ENCODE data around the gene ELFN1.

The ELFN1 gene

GRCh38 chr7:1643270-1644092 lies 26.6 kb upstream of the ELFN1 start:
- DNase-seq: no peak

GRCh38 chr7:1644341-1645070 lies 25.6 kb upstream of the ELFN1 start:
- DNase-seq: no peak

- no peak for DNase-seq
These were observed 25.0 kb upstream of the ELFN1 start for GRCh38 chr7:1645071-1645409.

GRCh38 chr7:1645476-1645875 lies 24.6 kb upstream of the ELFN1 start:
- DNase-seq: no peak

GRCh38 chr7:1646391-1646790 lies 23.7 kb upstream of the ELFN1 start:
- no peak for DNase-seq

- DNase-seq: peak; percentile 85
These were observed 22.9 kb upstream of the ELFN1 start for GRCh38 chr7:1646957-1647891.

GRCh38 chr7:1647961-1648672 lies 22.0 kb upstream of the ELFN1 start:
- peak; percentile 72 for DNase-seq

GRCh38 chr7:1649751-1650326 lies 20.2 kb upstream of the ELFN1 start:
- no peak for DNase-seq

- no peak for DNase-seq
These were observed 19.6 kb upstream of the ELFN1 start for GRCh38 chr7:1650363-1651030.

- no peak for DNase-seq
These were observed 19.0 kb upstream of the ELFN1 start for GRCh38 chr7:1651031-1651446.

GRCh38 chr7:1651891-1652290 lies 18.2 kb upstream of the ELFN1 start:
- DNase-seq: no peak

- no peak for DNase-seq
These were observed 16.6 kb upstream of the ELFN1 start for GRCh38 chr7:1653500-1653899.

- DNase-seq: no peak
These were observed 16.0 kb upstream of the ELFN1 start for GRCh38 chr7:1654111-1654510.

- no peak for DNase-seq
These were observed 15.2 kb upstream of the ELFN1 start for GRCh38 chr7:1654738-1655475.

- no peak for DNase-seq
These were observed 10.4 kb upstream of the ELFN1 start for GRCh38 chr7:1659696-1660095.

GRCh38 chr7:1661461-1661860 lies 8.6 kb upstream of the ELFN1 start:
- DNase-seq: no peak

- DNase-seq: no peak
These were observed 8.0 kb upstream of the ELFN1 start for GRCh38 chr7:1662101-1662500.

GRCh38 chr7:1662767-1663166 lies 7.3 kb upstream of the ELFN1 start:
- DNase-seq: no peak

GRCh38 chr7:1663223-1663622 lies 6.9 kb upstream of the ELFN1 start:
- DNase-seq: no peak

- no peak for DNase-seq
These were observed 6.0 kb upstream of the ELFN1 start for GRCh38 chr7:1663857-1664651.
